Prostate gland (tissue), 2 donors: ENCODE results near the gene HOXA5. TPM values are rescaled to one million over a fixed set of nuclear protein-coding genes. Genes with fewer than 3 reads are reported as not detected.
A peak's percentile ranks its signal among the peaks of the same experiment; 100 is the strongest.

ENCODE experiments used
- DNase-seq: peaks from one replicate; pipeline ENCODE4 v3.0.0-alpha.2; 2019; ENCODE audit warnings: low spot score
- H3K27ac ChIP-seq, 2 donors: fragments of 200-600 bp; sonication (generic); 2 replicates each; pipeline ENCODE4 v1.5.1; 2017 to 2019
- H3K27me3 ChIP-seq: fragments of 200-600 bp; sonication (generic); replicated peaks from 2 replicates; pipeline ENCODE4 v1.5.1; 2019; ENCODE audit not compliant: insufficient read depth
- H3K36me3 ChIP-seq, 2 donors: fragments of 200-600 bp; sonication (generic); 1 replicate in 1 of 2; 2 replicates in 1 of 2; pipeline versions ENCODE4 v1.5.1 to v1.8.1; 2017 to 2019
- H3K4me1 ChIP-seq: fragments of 200-600 bp; sonication (generic); replicated peaks from 2 replicates; pipeline ENCODE4 v1.5.1; 2019
- H3K4me3 ChIP-seq, 2 donors: fragments of 200-600 bp; sonication (generic); 2 replicates each; pipeline ENCODE4 v1.5.1; 2017 to 2019
- H3K9me3 ChIP-seq: fragments of 200-600 bp; sonication (generic); 2 replicates; pipeline ENCODE4 v1.5.1; 2017
- CTCF ChIP-seq, 4 experiments: fragments of 200-600 bp in 2 of 4; fragments of 450-650 bp in 2 of 4; sonication (generic) in 2 of 4; IDR thresholded peaks; 1 replicate in 3 of 4; 2 replicates in 1 of 4; pipeline ENCODE4 v1.5.1; 2016 to 2019; ENCODE audit warnings: antibody characterized with exemption in 4 of 4, mild to moderate bottlenecking in 2 of 4, moderate library complexity in 2 of 4
- POLR2A ChIP-seq: fragments of 450-650 bp; IDR thresholded peaks from one replicate; pipeline ENCODE4 v1.6.1; 2016; ENCODE audit warnings: antibody characterized with exemption, mild to moderate bottlenecking
- POLR2AphosphoS5 ChIP-seq: sonication (generic); formaldehyde crosslinking; IDR thresholded peaks from one replicate; pipeline ENCODE4 v1.6.1; 2017; ENCODE audit warnings: antibody characterized with exemption
- whole genome bisulfite sequencing: methylation state at CpG from one replicate; pipeline ENCODE4 v1.1.5; 2018; 5-methylcytosine and 5-hydroxymethylcytosine counted together
- intact Hi-C: fragments of 100-400 bp; cut with DNase I; formaldehyde crosslinking; loops from one replicate; pipeline ENCODE4 v1.14.2; 2022
- total RNA-seq, 2 donors: library from RNA; depleted of rRNA; stranded (reverse); fragments of >200 nt; gene quantifications; one replicate each; pipeline ENCODE4 v1.1.0, GENCODE V29; 2016

The HOXA5 gene
- total RNA-seq, 2 donors from 2014 or later, result 3.7 to 12.9 TPM

- DNase-seq, result peak; percentile 59
- intact Hi-C loops, result loop anchor here (5.0 kb wide), 1 partner anchor 965 kb away; the partner anchor contains the start of genes CBX3 and HNRNPA2B1
- Histone ChIP-seq H3K27me3 (no peaks in the 10 kb centered on the region), H3K4me1 (no peaks in the 10 kb centered on the region), H3K9me3 (no peaks in the 10 kb centered on the region), H3K36me3 (no peaks in the 10 kb centered on the region), H3K4me3 (peak overlapping the region; percentile 61 to 80), H3K27ac (peak overlapping the region; percentile 96)
- TF ChIP-seq POLR2AphosphoS5 (peak; percentile 9), POLR2A (peak; percentile 11), CTCF (IDR thresholded peaks at IDR 0.05) (no peak)
- WGBS, result 5% methylated on average over 50 of the region's 50 CpGs
Observed at GRCh38 chr7:27166531-27167505, 23.3 kb upstream of the HOXA5 start.

GRCh38 chr7:27165996-27166530, 22.6 kb upstream of the HOXA5 start:
- peak overlapping the region; percentile 96 for H3K27ac ChIP-seq
- H3K36me3 ChIP-seq, result no peaks in the 10 kb centered on the region
- intact Hi-C loops, result loop anchor here (5.0 kb wide), 1 partner anchor 964 kb away; the partner anchor contains the start of genes CBX3 and HNRNPA2B1
- TF ChIP-seq POLR2AphosphoS5 (no peak), POLR2A (peak; percentile 13), CTCF (IDR thresholded peaks at IDR 0.05) (peak in 1 of 4 experiments; percentile 9)
- H3K27me3 ChIP-seq, result no peaks in the 10 kb centered on the region
- H3K4me1 ChIP-seq, result no peaks in the 10 kb centered on the region
- H3K9me3 ChIP-seq, result no peaks in the 10 kb centered on the region
- 4% methylated on average over 27 of the region's 46 CpGs for WGBS
- H3K4me3 ChIP-seq, result peak overlapping the region; percentile 61 to 80
- DNase-seq, result peak; percentile 81

- Histone ChIP-seq H3K4me3 (peak within 1 kb of the TSS; percentile 61 to 80), H3K4me1 (no peaks in the 10 kb centered on the region), H3K27me3 (no peaks in the 10 kb centered on the region), H3K36me3 (no peaks in the 10 kb centered on the region), H3K9me3 (no peaks in the 10 kb centered on the region), H3K27ac (peak within 1 kb of the TSS; percentile 96)
- DNase-seq, result peak; percentile 96
- WGBS, result under 1% methylated on average over 79 of the region's 82 CpGs
- intact Hi-C loops, result loop anchor here (5.0 kb wide), 1 partner anchor 963 kb away; the partner anchor contains the start of genes CBX3 and HNRNPA2B1
- peak; percentile 88 for TF ChIP-seq POLR2A
- TF ChIP-seq POLR2AphosphoS5, result peak; percentile 88
- TF ChIP-seq CTCF (IDR thresholded peaks at IDR 0.05), result peak in 3 of 4 experiments; percentile 14 to 45 (median 24)
Observed at GRCh38 chr7:27165089-27165995, 21.9 kb upstream of the HOXA5 start, which contains the start of gene HOXA9. TSS of gene HOXA9 (minus strand) at chr7:27165537. CDS start at chr7:27165457, 80 bp downstream.

- Histone ChIP-seq H3K4me3 (peak overlapping the region; percentile 61 to 80), H3K36me3 (no peaks in the 10 kb centered on the region), H3K27ac (peak overlapping the region; percentile 96), H3K4me1 (no peaks in the 10 kb centered on the region), H3K9me3 (no peaks in the 10 kb centered on the region), H3K27me3 (no peaks in the 10 kb centered on the region)
- TF ChIP-seq POLR2A (no peak), POLR2AphosphoS5 (peak; percentile 14), CTCF (IDR thresholded peaks at IDR 0.05) (peak in 2 of 4 experiments; percentile 8 to 25)
- 4% methylated on average over 47 of the region's 47 CpGs for WGBS
- intact Hi-C loops, result loop anchor here (5.0 kb wide), 1 partner anchor 962 kb away; the partner anchor contains the start of genes CBX3 and HNRNPA2B1
- DNase-seq, result peak; percentile 58
Observed at GRCh38 chr7:27164367-27165088, 21.0 kb upstream of the HOXA5 start.
